GM21515 (cell line): ENCODE results near the gene TRDN.
"Not testable (repeated sequence)": the region's sequence is repeated elsewhere in the genome, so short reads cannot be mapped to it uniquely, and the experiment has no call there.

Experiments
- ATAC-seq: cut with Tn5 transposase; IDR thresholded peaks from one replicate; pipeline ENCODE4 v1.9.1; 2021; ENCODE audit not compliant: unreplicated experiment

TRDN gene

DNA sequence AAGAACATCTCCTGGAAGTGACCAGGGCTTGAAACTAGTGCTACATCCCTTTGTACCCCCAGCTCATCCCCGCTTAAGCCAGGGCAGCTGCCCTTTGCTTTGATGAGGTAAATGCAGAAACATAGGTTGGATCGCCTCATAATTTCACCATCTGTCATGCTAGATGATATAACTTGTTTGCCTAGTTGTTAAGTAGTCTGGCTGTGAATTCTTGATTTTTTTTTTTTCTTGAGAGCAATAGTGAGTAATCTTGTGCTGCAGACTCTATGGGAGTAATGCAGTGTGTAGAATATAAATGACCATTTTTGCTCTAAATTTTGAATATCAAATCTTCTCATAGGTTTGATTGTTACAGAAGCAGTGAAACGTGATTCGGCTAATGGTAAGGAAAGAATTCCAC is 4.1 kb downstream of the TRDN start:
- no peak for ATAC-seq

DNA sequence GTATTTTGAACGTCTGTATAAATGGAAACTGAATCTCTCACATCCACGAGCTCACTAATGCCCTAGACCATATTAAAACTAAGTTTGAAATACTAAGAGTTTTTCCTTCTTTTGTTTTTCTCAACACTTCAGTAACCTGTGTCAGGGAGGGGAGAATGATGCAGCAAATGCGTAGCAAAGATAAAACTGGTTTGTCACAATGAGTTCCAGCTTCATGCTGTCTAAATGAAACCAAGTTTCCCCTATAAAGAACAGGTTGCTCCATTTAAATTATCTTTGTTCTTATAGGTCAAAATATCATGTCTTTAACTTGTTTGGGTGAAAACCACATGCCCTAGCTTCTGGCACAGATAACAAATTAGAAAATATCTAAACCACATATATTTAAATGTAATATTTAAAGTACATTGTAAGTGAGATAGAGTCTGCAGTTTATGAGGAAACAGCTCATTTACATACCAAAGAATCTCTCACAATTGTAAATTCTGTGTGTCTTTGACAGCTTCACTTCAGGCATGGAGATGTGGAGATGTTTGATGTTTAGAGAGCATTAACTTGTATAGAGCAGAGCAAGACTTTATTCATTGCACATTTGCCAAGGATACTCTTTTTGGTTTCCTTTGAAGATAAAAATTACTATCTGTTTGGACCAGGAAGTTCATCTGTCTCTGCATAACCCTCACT is 7.3 kb downstream of the TRDN start:
- no peak for ATAC-seq

DNA sequence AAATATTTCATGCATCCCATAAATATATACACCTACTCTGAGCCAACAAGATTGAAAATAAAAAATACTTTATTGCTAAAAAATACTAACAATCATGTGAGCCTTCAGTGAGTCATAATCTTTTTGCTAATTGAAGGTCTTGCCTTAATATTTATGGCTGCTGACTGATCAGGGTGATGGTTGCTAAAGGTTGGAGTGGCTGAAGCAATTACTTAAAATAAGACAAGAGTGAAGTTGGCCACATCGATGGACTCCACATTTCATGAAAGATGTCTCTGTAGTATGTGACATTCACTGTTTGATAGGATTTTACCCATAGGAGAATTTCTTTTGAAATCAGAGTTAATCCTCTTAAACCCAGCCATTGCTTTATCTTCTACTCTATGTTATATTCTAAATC is 11.1 kb downstream of the TRDN start:
- ATAC-seq = no peak

DNA sequence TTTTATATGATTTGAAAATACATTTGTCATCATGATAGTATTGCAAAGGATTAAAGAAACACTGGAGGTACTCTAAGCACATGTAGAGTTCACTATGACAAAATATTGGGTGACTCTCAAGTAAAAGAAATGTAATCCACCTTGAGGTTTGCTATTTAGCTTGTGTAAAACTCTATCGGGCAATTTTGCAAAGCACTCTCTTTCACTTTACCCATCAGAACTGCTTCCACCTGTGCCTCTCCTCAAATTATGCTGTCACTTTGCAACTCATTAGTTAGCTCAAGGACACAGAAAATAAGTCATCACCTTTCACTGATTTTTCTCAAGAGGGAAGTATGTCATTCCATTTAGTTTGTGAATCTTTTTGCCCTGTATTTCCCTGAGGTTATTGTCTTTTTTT is 14.0 kb downstream of the TRDN start:
- no peak for ATAC-seq

DNA sequence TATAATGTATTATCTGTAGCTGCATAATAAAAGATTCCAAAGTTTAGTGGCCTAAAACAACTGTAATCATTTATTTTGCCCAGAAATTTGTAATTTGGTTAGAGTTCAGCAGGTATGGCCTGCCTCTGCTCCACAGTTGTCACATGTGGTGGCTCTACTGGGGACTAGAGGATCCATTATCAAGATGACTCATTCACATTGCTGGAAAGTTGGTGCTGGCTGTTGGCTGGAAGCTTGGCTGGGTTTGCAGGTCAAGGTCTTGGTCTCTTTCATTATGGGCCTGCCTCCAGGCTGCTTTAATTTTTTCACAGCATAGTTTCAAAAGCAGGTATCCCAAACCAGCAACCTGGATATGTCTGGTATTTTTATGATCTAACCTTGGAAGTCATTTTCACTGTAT is 17.6 kb downstream of the TRDN start:
- ATAC-seq = no peak

DNA sequence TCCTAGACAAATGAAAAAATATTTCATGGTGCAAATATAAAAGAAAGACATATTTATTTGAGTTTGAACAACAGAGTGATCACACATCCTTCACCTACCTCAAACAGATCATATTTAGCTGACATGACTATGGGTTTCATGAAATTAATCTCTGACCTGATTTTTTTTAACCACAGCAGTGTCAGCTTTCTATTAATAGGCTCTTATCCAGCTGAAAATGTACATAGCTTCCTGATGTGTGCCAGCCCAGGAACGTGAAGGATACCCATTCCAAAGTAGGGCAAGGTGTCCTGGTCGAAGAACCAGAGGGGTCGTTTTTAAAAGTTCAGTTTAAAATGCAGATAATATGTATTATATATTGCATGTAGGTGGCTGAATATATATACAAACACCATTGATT is 19.8 kb downstream of the TRDN start:
- ATAC-seq = no peak

DNA sequence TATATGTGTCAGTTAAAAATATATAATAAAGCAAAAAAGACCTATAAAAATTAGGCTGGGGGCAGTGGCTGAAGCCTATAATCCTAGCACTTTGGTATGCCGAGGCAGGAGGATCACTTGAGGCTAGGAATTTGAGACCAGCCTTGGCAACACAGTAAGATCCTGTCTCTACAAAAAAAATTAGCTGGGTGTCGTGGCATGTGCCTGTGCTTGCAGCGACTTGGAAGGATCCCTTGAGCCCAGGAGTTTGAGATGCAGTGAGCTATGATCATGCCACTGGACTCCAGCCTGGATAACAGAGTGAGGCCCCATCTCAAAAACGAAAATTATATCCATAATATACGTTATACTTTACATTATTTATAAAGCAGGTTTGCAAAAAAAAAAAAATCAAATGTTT is 20.7 kb downstream of the TRDN start:
- ATAC-seq = no peak

DNA sequence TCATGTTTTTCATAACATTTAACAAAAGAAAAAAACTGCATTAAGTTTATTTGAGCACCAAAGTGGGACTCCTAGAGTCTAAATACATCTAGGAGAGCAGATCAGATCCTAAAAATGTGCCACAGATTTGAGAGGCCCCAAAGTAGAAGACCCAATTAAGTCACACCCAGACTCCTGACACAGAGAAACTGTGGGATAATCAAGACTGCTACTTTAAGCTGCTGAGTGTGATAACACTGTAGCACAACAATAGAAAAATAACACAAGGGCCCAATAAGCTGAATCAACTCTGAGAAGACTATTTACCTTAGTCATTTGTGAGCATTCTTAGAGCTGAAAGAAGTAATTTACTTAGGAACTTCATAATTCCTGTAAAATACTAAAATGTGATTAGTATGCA is 26.0 kb downstream of the TRDN start:
- no peak for ATAC-seq

DNA sequence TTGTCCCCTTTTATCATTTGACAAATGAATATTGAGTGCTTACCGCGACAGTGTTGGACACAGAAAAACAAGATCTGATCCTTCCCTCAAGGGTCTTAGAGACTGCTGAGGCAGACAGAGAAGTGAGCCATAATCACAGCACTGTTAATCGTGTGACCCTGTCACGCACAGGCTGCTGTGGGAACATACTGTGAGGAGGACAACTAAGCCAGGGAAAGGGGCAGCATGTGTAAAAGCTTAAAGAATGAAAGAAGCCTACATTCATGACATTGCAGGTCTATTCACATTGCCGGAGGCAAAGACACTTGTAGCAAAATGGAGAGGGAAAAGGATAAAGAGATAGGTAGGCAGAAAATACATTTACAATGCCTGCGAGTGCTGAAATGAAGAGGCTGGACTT is 32.7 kb downstream of the TRDN start:
- no peak for ATAC-seq

DNA sequence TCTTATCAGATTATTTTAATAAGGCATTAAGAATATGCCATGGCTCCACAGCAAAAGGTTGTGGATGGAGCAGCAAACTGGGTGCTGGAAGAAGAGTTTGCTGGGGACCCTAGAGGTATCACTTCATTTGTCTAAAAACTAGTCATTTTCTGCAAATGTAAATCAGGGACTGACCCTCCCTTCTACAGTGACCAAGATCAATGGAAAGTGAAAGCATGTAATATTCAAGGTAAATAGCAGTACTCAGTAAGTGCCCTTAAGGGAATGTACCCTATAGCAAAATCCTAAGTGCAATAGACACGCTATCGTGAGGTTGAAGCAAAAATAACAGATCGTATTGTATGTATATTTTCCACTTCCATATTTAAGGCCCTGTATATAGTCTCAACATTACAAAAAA is 38.7 kb downstream of the TRDN start:
- ATAC-seq = peak; percentile 75

DNA sequence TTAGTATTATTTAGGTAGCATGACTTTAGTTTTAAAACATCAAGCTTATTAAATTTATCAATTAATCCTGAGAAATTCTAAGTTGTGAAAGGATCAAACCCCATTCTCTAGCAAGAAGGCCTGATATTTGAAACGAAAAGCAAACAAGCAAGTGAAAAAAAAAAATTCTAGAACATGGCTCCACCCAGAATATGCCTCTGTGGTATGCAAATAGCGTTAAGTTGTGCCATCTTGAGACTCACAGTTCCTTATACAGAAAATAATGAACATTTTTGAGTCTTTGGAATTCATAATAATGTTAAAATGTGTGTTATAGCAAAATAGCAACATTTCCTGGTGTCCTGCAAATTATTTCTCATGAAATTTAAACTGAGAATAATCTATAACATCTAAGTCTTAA is 42.0 kb downstream of the TRDN start:
- ATAC-seq = no peak

DNA sequence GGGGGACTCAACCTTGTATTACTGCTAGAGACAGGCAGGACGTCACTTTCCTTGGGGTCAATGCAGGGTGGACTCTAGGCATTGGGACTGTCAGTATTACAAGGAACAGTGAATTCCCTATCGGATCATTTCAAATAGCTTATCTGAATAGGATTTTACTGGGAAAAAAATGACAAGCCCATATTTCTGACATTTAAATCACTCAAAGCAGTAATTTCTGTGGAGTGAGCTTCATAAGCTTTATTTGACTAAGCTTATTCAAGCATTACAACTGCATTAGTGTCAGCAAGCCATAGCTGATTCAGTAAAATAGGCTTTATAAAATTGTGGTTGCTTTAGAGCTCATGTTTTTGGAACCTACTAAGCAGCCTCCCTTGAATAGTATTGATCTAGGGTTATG is 44.3 kb downstream of the TRDN start:
- no peak for ATAC-seq

DNA sequence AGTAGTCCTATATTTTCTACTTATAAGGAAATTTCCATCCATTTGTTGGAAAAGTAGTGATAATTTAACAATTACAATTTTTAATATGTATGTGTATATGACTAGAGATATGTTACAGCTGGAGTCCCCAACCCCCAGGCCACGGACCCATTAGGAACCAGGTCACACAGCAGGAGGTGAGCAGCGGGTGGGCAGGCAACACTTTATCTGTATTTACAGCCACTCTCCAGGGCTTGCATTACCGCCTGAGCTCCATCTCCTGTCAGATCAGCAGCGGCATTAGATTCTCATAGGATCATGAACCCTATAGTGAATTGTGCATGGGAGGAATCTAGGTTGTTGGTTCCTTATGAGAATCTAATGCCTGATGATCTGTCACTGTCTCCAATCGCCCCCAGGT is 46.8 kb downstream of the TRDN start:
- ATAC-seq = no peak

DNA sequence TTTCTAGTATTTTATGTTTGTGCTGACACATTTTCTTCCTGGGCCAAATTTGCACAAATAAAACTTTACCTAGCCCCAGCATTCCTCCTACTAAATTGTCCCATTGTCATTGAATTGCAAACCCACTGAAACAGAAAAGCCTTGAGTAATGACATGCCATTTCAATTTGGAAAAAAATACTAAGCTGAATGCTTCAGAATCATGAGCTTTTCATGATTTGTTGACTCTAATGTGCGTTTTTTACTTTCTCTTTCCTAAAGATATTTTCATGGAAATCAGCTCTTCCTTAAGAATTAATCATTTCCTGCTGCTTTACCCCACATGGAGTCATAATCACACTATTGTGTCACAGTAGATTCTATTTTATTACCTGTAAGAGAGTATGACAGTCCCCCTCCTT is 47.4 kb downstream of the TRDN start:
- no peak for ATAC-seq

DNA sequence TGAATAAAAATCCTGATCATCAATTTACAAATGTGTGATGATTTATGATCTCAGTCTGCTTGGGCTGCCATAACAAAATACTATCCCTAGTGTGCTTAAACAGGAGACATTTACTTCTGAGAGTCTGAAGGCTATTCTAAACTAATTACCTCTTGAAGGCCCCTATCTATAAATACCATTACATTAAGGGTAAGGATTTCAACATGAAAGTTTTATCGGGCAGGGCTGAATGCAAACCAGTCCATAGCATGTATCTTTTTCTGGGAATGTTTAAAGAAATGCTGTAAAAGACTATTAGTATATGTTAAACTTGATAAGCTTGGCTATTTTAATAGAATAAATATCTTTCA is 48.2 kb downstream of the TRDN start:
- no peak for ATAC-seq

DNA sequence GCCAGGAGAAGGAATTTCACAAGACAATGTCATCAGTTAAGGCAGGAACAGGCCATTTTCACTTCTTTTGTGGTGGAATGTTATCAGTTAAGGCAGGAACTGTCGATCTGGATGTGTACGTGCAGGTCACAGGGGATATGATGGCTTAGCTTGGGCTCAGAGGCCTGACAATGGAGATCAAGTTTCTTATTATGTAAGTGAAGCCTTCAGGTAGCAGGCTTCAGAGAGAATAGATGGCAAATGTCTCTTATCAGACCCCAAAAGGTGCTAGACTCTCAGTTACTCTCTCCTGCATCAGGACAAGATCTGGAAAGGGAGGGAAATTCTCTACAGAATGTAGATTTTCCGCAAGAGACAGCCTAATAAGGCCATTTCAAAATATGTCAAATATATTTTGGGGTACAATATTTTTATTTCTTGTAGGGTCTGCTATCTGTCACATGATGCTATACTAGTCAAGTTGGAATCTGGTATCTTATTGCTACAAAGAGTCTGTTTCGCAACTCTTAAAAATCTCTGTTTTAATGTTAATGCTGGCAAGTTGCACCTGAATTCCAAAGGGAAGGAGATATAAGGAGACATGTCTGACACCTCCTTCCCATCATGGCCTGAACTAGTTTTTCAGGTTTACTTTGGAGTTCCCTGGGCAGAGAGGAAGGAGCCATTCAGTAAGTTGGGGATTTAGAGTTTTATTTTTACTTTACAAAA is 48.8 kb downstream of the TRDN start:
- ATAC-seq = no peak

DNA sequence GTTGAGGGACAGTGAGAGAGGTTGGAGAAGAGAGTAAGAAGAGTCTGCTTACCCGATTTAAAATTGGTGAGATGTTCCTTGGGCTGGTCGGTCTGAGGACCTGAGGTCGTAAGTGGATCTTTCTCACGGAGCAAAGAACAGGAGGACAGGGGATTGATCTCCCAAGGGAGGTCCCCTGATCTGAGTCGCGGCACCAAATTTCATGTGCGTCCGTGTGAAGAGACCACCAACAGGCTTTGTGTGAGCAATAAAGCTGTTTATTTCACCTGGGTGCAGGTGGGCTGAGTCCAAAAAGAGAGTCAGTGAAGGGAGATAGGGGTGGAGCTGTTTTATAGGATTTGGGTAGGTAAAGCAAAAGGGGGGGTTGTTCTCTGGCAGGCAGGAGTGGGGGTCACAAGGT is 49.3 kb downstream of the TRDN start:
- not testable (repeated sequence) for ATAC-seq

DNA sequence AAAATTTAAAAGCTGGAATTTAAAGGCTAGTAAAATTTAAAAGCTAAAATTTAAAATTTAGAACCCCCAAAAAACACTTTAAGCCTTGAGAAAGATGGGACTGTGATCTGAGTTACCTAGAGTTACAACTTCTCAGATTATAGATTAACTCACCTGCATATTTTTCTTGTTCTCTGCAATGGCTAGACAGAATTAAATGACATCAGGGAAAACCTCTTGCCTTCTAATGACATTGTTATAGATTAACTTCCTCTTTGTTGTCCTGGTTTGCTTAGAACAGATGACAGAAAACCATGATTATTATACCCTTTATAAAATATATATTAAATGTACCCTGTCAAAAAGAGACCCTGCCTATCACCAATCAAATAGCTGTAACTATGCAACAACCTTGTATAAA is 56.4 kb downstream of the TRDN start:
- ATAC-seq = no peak

DNA sequence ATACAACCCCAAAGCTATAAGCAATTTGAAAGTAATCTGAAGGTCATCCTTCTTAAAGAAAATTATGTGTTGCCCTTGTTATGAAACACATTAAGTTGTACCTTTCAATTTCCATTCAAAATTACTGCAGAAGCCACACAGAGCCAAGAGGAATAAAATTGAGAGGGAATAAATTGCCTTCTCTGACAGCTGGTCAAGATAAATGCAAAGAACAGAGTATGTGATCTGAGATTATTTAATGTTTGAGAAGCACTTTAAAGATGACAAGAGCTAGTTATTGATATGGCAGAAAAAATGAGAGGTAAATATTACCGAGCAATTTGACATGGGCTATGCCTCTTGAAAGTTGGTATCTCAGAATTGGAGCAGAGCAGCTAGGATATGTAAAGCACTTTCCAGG is 61.6 kb downstream of the TRDN start:
- ATAC-seq = no peak

DNA sequence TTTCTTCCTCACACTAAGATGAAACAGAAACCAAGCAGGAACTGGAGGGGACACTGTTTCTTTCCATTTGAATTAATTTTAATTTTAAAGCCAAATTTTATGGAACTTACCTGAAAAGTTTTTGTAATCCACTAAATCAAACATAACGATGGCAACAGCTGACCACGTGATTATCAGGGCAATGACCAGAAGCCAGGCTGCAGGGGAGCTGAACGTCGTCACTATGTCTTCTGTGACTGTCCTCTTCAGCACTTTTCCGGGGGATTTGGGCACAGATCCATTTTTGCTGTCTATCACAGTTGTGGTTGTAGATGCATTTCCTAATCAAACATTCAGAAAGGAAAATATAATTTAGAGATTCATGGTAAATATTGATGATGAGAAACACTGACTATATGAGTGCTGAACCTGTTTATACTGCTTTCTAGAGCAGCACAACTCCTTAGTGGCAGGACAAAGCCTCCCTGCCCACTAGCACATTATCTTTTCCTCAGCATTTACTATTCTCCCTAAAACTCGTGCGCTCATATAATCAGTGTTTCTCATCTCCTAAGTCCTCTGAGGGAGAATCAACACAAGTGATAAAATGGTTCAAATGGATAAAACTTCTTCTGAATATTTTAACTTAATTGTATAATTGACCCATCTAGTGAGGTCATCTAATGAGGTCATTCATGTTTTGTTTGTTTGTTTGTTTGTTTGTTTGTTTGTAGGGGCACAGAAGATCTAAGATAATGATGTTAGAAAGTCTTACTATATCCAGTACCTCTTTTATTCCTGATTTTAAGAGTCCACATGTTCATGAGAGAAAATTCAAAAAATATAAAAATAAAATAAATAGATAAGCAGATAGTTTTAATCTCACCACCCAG is 65.7 kb downstream of the TRDN start:
- no peak for ATAC-seq

DNA sequence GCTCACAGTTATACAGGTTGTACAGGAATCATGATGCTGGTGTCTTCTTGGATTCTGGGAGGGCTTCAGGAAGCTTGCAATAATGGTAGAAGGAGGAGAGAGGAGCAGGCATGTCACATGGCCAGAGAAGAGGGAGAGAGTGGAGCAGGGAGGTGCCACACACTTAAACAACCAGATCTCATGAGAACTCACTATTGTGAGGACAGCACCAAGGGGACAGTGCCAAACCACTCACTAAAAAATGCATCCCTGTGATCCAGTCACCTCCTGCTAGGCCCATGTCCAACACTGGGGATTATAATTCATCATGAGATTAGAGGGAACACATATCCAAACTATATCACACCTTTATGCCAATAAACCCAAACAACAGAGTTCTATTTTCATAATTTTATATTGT is 67.2 kb downstream of the TRDN start:
- no peak for ATAC-seq

DNA sequence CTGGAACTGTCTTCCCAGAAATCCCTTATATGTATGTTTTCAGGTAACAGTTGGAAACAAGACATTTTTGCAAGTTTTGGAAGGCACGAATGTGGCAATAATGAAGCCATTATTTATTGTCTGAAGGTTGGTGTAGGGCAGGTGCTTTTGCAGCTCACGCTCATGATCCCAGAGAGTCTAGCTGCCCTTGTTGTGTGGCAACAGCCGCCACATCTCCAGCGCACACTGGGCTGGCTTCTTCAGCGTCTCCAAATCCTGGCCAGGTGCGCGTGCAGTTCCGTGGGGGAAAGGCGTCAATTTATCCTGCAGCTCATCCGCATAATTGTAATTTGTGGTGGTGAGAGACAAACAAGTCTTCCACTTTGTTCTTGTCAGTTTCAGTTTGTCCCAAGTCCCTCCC is 71.2 kb downstream of the TRDN start:
- no peak for ATAC-seq
